HG03135 (cell line): ENCODE measurements around the gene ITPR1.
"Not testable (repeated sequence)": the region's sequence is repeated elsewhere in the genome, so short reads cannot be mapped to it uniquely, and the experiment has no call there.

Experiments
- ATAC-seq: cut with Tn5 transposase; IDR thresholded peaks from one replicate; pipeline ENCODE4 v1.9.1; 2021; ENCODE audit warnings: mild to moderate bottlenecking, moderate library complexity; ENCODE audit not compliant: unreplicated experiment

ITPR1 gene

DNA sequence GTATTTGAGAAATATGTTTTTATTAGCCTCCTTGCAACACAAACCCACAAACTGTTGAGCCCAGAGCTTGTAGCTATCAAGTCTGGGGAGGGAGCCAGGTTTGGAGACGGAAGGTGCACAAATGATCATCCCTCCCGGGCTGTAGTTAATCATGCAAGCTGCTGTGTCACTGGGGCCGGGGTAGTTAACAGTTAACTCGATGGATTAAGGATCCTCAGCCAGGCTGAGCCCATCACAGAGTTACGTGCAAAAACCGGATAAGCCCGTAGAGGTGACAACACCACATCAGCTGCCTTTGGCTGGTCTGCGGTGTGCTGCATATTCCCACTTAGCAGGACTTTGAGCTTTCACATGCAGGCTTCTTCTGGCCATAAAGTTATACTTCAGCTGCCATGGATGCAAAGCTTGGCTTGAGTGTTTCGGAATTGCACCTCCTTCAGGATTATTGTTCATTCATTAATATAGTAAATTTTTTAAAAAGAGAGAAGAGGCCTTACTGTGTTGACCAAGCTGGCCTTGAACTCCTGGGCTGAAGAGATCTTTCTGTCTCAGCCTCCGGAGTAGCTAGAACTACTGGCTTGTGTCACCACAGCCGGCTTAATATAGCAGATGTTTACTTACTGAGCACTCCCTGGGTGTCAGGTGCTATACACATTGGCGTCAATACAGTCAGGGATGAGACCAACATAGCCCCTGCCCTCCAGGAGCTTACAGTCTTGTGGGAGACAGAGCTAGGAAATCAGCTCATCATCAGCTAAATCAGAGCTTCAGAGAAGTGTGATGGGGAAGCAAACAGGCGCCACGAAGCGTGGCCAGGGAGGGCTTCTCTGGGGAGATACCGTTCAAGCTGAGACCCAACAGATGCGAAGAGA, 259.3 kb downstream of the ITPR1 start:
- ATAC-seq = peak; percentile 41

DNA sequence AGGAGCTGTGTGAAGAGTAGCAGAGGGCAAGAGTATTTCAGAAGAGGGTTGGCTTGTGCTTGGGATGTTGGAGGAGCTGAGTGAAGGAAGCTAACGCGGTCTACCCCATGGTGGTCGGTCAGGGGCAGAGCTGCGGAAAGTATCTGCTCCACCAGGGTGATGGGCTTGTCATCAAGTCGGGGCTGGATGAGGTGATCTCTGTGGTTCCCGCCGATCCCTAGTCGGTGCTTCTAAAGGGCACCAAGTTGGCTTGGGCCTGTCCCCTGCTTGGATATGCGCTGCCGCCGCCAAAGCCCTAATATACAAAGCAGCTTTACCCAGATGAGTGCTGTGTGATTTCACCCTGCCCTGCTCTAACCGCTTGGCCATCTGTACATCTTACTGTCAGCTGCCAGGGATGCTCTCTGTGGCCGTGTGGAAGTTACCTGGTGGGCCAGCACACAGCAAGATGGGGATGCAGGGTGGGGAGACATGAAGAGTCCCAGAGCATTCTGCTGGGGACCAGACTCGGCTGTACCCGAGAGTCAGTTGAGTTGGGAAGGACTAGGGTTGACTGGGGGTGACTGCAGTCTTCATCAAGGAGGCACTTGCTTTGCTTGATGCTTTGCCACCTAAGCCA, 260.0 kb downstream of the ITPR1 start:
- ATAC-seq = no peak

DNA sequence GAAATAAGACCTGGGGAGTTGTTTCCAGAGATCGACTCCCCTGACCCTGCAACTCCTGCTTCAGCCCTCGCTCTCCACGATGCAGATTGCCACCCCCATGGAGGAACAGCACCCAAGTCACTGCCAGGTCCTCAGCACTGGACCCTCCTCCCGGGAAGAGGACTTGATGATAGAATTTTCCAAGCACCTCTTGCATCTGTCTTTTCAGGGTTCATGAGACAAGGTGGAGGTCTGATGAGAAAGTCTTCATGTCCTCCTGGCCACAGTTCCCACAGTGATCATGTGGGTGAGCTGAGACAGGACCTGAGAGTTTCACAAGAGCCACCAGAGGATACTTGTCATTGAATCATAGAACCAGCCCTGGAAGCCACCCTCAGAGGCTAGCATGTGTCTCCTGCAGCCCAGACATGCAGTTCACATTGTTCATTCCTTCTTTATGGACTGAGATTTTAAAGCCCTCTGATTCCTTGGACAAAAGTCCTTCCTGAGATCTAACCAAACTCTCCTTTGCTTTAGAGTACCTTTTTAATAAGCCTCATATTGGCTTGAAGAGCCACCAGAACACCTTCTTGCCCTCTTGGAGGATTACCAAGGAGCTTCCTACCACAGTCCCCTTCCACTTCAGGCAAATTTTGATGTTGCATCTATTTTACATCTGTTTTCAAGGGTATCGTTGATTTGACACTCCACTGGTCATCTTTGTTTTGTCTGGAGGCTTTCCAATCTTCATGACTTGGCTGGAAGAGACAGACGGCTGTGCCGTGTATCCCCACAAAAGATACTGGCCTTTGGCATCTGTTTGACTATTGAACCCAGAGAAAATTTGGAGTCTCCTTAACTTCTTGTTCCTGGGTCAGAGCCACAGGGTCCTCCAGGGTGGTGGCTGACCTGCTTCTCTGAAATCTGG, 261.3 kb downstream of the ITPR1 start:
- ATAC-seq = peak; percentile 61

DNA sequence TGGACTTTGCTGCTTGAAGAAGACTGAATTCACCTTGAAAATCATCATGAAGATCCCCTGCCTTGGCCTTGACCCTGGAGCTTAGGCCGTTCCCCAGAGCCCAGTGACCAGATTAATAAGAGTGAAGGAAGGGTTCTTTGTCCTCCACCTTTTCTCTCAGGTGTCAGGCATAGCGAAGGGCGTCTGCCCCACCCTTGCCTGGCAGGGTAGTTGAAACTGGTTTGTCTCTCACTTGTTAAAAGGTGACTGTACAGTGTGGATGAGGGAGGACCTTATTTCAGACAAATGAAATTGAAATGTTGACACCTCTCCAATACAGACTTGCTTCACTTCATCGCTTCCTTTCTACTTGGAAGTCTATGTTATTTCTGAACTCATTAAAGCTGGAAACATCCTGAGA, 262.4 kb downstream of the ITPR1 start:
- no peak for ATAC-seq

DNA sequence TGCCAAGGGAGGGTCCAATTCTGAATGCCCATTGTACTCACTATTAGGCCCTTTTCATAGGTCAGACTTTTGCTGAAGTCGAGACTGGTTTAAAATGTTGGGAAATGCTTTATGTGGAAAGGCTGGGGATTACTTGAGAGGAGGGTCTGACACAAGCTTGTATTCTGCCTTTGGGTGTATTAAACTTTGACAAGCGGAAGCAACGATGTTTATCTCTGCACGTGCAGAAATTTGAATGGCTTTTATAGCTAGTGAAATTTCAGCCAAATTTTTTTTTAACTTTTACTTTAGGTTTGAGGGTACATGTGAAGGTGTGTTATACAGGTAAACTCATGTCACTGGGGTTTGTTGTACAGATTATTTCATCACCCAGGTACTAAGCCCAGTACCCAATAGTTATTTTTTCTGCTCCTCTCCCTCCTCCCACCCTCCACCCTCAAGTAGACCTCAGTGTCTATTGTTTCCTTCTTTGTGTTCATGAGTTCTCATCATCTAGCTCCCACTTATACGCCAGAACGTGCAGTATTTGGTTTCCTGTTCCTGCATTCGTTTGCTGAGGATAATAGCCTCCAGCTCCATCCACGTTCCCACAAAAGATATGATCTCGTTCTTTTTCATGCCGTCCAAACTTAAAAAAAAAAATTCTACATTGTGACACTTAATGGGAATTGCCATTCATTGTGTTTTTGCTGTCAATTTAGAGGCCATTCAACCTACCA, 263.1 kb downstream of the ITPR1 start:
- no peak for ATAC-seq

DNA sequence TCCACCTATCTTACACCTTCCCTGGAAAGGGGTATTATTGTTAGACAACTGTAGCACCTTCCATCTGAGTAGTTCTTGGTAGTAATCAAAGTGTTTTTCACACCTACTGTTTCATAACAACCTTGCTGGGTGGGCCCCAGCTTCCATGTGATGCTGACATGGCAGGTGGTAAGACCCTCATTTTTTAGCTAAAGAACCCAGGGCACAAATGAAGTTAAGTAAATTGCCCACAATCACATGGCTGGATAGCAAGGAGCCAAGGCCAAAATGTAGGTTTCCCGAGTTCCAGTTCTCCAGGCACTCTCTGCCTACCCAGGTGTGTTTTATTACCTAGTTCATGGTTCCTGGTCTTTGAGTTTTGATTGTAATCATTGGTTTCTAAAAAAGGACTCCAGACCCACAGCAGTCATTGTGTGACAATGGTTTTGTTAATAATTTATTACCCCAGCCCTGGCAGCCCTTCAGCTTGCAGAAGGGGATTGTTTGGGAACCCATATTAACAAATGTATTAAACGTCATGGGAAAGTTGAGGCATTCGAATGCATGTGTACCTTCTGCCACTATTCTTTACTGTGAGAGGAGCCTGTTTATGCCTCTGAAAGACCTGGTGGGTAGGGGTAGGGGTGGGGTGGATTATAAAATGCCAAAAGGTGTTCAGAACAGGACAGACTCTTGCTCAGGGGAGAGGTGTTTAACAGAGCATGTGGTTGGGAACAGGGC, 263.9 kb downstream of the ITPR1 start:
- peak; percentile 45 for ATAC-seq

DNA sequence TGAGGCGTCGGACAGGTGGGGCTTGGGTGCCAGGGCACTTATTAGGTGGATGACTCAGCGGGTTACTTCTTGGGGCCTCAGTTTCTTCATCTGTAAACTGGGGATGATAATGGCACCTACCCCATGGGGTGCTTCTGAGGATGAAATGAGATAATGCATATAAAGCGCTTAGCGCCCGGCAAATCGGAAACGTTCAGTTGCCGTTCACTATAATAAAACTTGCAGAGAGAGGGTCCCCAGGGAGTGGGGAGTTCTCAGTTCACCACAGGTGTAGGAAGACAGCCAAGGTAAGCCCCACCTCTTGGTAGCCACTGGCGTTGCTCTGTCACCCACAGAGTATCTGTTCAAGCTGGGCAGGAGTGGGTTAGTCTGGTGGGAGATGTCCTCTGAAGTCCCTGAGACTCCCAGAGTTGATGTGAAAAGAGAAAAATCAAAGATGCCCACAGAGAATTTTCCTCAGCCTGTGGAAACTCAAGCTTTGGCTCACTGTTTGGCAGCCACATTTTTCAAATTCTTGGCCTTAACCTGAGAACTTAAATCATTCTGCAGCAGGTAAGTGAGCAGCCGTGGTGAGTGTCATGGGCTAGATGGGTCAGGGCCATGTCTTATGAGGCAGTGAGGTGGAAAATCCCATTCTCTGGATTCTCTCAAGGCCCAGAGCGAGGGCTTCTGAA, 264.6 kb downstream of the ITPR1 start:
- ATAC-seq = no peak

DNA sequence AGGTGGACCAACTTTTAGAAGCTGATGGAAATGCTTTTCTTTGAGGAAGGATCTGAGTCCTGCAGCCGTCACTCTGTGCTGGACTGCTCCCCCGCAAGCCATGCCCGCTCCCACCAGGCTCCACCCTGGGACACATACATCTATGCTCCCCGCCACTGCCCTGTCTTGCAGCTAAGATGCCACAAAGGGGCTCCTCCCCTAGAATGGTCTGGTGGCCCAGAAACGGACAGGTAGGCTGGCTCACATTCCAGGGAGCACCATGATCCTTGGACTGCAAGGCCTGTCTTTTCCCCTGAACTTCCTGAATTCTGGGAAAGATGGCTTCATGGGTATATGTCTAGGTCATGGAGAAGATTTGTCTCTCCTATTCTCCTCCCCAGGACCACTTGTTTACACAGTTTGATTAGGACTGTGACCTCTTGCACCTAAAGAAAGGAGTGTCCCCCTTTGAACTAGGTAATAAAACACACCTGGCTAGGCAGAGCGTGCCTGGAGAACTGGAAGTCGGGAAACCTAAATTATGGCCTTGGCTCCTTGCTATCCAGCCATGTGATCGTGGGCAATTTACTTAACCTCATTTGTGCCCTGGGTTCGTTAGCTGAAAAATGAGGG, 265.2 kb downstream of the ITPR1 start:
- ATAC-seq = no peak

DNA sequence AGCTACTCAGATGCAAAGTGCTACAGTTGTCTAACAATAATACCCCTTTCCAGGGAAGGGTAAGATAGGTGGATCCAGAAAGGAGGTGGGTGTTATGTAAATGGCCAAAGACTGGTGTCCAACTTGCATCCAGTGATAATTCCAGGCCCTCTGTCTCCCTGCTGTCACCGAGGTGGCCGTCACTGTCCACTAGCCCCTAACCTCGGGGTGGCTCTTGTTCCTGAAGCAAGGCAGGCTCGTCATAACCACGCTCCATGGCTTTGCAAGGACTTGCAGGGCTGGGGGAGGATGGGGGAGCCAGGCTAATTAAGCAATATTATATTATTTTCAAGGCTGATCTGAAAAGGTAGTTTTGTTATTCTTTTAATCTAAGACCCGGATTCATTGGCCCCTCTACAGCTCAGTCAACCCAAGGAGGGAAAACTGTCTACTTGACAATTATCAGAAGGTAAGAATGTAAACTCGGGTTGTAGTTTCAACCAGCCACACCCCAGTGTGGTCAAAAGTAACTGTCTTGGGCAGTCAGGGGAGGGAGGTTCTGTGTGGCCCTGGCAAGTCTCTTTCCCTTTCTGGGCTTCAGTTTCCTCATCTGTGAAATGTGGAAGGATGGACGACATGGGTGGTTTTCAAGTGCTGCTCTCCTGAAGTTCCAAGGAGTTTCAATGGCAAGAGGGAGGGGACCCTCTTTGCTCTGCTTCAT, 266.0 kb downstream of the ITPR1 start:
- ATAC-seq = no peak

DNA sequence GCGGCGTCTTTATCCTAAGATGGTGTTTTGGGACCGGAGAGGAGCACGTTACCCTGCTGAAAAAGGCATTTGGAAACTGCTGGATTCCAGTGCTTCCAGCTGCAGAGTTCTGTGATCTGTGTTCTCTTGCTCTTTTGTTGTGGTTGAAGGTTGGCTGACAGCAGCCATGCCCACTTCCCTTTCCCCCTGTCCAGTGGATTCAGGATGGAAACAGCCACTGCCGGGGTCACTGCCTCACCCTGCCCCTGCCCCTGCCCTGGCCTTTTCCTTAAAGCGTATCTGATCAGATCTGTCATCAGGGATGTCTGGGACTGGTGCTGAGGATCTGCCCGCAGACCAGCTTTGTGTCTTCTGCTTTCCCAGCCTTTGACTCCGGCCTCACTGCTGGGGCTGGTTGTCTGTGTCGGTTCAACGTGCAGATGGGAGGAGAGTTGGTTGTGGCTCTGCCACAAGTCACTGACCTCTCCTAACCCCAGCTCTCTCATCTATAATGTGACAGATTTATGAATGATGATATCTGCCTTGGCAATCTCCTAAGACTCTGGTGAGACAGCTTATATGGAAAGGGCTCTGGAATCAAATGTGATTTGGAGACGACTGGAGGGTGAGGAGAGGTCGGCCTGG, 266.7 kb downstream of the ITPR1 start:
- no peak for ATAC-seq

DNA sequence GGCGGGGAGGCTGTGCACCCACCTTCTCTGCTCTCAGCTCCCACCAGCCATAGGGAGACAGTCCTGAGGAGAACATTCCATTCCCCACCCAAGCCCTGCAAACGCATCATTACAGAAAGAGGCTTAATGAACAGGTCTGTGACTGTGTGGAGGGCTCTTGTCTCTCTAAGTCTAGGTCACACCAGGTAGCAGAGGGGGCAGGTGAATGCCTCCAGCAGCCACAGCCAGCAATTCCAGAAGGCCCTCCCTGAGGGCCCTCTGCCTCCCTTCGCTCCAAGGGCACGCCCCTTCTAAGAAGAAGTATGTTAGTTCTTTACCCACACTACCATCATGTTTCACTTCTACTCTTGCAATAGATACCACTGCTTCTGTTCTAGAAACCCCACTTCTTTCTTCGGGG, 268.6 kb downstream of the ITPR1 start:
- no peak for ATAC-seq

DNA sequence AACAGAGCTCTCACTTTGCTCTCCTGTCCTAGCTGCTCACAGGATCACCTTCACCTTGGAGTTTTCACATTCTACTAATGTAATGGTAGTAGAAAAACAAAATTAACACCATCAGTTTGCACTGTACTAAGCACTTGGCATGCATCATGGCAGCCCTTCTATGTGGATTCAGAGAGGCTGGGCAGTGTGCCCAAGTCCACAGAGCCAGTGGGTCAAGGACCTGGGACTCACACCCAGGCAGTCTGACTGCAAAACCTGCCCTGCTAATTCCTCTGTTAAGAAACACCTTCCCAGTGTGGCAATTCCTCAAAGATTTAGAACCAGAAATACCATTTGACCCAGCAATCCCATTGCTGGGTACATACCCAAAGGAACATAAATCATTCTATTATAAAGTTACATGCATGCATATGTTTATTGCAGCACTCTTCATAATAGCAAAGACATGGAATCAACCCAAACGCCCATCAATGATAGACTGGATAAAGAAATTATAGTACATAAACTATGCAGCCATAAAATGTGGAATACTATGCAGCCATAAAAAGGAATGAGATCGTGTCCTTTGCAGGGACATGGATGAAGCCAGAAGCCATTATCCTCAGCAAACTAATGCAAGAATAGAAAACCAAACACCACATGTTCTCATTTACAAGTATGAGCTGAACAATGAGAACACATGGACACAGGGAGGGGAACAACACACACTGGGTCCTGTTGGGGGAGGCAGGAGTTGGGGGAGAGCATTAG, 269.5 kb downstream of the ITPR1 start:
- ATAC-seq = not testable (repeated sequence)

DNA sequence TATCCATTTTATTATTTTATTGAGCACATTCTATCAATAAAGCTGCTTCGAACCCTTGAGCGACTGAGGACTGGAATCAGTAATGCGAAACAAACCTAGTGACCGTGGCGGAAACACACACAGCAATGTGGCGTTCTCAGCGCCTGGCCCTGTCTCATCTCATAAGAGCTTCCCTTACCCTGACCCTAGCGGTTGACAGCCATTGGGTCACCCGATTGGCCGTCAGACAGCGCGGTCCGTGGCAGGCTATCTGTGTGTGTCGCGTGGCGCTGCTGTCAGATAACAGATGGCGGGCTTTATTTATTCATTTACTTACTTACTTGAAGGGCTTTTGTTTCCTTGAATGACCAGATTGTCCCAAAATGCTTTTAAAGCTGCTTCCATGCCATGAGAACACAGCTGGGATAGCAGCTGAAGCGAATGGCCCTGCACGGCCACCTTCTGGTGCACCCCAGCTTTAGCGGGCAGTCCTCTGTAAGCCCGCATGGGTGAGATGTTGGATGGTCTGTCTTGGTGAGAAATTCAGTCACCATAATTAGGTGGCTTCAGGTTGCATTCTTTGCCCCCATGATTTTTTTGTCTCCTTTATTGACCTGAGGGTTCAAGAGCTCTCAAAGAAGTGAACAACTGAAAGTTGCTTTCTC, 270.6 kb downstream of the ITPR1 start:
- ATAC-seq = no peak

DNA sequence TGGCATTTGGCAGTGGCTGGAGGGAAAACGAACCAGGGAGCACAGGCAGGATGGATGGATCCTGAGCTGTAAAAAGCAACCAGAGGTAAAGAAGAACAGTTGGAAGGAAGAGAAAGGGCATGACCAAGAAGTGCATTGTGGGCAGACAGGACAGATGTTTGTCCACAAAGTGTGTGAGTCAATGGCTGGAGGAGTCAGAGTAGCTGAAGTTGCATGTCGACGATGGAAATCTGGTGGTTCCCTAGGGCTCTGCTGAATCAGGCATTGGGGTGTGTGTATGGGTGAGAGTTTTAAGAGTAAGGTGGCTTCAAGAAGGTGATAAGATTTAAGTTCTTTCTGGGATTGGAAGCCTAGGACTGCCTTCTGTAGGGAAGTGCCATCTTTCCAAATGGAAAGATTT, 272.1 kb downstream of the ITPR1 start:
- ATAC-seq = no peak

DNA sequence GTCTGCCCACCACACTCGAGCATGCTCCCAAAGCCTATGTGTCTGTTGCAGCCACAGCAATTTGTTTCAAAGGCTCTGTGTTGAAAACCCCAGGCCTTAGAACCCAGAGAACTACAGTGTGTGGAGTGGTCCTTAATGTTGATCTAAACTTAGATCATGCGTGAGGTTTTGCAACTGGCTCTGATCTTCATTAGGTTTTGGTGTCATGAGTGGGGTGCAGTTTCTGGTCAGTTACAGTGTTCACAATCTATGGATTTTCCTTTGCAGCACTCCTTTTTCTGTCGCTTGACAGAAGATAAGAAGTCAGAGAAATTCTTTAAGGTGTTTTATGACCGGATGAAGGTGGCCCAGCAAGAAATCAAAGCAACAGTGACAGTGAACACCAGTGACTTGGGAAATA, 273.1 kb downstream of the ITPR1 start:
- ATAC-seq = no peak

DNA sequence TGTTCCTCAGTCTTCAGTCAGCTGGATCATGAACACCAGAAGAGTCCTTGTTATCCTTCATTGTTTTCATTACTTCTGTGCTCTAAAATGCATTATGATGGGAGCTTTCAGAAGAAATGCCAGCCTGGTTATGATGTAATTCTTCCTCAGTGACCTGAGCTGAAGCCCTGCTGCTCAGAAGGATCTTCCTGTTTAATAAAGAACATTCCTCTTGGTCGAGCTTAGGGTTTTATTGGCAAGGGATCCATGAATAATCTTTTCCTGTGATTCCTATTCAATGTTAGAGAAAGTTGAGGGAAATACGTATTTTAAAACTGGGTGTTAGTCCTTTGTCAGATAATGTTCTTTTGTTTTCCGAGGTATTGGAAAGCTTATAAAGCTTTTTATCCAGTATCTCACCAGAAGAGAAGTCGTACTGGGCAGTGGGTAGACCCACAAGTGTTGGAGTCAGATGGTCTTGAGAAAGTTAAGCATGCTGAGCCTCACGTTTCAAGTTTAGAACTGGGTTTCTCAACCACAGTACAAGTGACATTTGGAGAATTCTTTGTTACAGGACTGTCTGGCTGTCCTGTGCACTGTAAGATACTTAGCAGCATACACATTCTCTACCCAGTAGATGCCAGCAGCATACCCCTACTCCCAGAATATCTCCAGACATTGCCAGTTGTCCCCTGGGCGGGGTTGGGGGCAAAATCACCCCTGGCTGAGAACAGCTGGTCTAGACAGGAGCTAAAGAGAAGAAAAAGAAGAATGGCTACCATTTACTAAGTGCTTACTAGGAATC, 273.8 kb downstream of the ITPR1 start:
- ATAC-seq = no peak
